GM21825 (cell line): ENCODE data around the gene PLA2G2F.

Experiments
- ATAC-seq: cut with Tn5 transposase; IDR thresholded peaks from one replicate; pipeline ENCODE4 v1.9.1; 2021; ENCODE audit warnings: mild to moderate bottlenecking, moderate library complexity; ENCODE audit not compliant: unreplicated experiment

Gene PLA2G2F

DNA sequence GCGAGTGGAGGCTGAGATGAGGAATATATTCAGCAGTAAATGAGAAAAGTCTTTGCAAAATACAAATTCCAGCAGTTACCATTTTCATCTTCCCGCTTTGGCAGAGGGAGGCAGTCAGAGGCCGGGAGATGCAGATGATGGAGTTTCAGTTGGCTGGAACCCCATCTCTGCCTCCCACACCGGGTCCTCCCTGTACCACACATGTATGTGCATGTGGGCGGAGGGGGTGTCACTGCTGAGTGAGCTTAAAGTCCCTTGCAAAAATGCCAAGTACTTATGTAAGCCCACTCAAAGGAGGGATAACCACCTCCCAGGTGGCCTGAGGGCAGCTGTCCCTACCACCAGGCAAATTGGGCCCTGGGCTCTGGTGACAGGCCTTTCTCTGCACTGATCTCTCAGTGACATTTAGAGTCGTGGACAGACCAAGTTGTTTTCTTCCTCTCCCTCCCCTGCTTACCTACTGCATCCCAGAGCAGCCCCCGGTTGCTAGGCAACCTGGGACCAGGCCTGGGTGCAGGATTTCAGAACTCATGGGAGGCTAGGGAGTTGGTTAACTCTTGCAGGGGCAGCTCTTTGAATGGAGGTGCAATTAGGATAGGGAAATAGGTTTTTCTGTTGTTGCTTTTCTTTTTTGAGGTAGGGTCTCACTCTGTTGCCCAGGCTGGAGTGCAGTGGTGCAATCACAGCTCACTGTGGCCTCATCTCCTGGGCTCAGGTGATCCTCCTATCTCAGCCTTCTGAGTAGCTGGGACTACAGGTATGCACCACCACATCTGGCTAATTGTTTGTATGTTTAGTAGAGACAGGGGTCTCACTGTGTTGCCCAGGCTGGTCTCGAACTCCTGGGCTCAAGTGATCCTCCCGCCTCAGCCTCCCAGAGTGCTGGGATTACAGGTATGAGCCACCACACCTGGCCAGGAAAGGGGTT is 29.7 kb downstream of the PLA2G2F start:
- no peak for ATAC-seq

GRCh38 chr1:20169932-20170331 is 30.8 kb downstream of the PLA2G2F start:
- no peak for ATAC-seq

GRCh38 chr1:20172033-20172590 is 33.0 kb downstream of the PLA2G2F start:
- no peak for ATAC-seq

DNA sequence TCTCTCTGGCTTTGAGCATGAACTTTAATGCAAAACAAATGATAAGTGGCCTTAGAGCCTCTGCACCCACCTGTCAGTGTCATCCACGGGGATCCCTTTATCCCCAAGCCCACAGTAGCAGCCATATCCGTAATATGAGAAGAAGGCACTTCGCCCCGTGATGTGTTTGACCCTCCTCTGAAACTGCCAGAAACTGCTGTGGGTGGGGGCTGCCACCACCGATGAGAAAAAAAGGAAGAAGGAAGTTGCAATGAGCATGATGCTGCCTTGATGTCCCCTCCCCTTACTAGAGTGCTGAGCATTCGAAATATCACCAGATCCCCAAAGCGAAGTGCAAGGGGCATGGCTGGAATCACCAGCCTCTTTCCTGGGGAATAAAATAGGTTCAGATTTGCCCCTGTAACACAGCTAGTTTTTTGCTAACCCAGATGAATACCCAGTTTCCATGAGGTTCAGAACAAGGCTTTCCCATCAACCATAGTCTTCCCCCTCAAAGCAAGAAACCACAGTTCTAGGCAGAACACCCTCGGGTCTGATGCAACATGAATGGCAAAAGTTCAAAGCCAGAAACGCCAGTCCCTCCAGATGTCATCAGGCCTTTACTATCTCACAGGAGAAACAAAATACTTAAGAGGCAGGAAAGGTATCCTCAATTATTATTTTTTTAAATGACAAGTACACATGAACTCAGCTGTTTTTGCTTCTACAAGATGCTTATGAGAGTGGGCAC is 36.0 kb downstream of the PLA2G2F start:
- no peak for ATAC-seq

GRCh38 chr1:20178634-20179370 is 39.7 kb downstream of the PLA2G2F start:
- no peak for ATAC-seq

- no peak for ATAC-seq
These were observed 40.4 kb downstream of the PLA2G2F start for GRCh38 chr1:20179371-20180128.

- no peak for ATAC-seq
These were observed 41.2 kb downstream of the PLA2G2F start for GRCh38 chr1:20180129-20180843.

DNA sequence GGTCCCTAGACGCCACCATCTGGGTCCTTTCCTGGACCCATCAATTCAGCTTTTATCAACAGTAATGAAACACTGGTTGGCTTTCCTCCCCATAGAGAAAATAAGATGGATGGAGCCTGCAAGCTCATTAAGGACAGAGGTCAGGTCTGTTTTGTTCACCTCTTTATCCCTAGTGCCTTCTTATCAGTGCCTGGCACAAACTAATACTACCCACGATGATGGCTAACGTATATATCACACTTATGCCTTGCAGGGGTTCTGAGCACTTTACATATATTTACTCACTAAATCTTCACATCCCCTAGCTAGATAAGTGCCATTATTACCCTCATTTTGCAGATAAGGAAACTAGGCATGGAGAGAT is 41.7 kb downstream of the PLA2G2F start:
- no peak for ATAC-seq

DNA sequence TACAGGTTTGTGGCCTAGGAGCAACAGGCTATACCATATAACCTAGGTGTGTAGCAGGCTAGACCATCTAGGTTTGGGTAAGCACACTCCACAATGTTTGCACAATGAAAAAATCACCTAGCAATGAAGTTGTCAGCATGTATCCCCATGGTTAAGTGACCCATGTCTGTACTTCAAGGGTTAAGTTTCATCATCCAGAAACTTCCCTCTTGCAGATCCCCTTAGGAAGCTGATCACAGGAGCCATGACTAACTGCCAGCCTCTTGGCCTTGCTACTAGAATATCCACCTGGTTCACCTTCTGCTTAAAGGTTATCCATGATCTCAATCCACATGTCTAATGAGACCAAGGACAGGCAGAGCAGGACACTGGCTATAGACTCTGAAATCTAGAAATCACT is 43.3 kb downstream of the PLA2G2F start:
- no peak for ATAC-seq

- no peak for ATAC-seq
These were observed 43.9 kb downstream of the PLA2G2F start for GRCh38 chr1:20183035-20183434.

DNA sequence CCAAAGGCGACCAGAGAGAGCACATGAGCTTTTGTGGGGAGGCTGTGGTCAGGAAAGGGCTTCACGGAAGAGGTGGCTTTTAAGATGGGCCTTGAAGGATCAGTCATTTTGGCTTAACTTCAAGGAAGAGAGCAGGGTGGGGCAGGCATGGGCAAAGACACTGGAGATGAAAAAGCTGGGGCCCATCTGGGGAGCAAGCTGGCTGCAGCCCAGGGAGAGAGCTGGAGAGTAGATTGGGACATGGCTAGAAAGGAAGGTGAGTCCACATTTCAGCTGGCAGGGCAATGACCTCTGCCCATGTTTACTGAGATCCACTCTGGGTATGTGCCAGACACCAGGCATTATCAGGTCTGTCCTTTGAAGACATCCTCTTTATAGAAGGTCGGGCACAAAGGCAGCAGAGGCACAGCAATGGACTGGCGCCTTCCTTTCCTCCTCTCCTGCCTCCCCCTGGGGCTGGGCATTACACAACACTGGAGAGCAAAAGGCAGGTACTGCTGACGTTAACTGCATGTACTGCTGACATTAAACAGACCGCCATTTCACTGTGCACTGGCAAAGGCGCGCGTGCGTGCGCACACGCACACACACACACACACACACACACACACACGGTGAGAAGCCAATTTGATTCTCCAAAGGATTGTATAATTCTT is 44.6 kb downstream of the PLA2G2F start:
- no peak for ATAC-seq

GRCh38 chr1:20184481-20184900 is 45.4 kb downstream of the PLA2G2F start:
- ATAC-seq = no peak

- no peak for ATAC-seq
These were observed 46.1 kb downstream of the PLA2G2F start for GRCh38 chr1:20184997-20185833.

DNA sequence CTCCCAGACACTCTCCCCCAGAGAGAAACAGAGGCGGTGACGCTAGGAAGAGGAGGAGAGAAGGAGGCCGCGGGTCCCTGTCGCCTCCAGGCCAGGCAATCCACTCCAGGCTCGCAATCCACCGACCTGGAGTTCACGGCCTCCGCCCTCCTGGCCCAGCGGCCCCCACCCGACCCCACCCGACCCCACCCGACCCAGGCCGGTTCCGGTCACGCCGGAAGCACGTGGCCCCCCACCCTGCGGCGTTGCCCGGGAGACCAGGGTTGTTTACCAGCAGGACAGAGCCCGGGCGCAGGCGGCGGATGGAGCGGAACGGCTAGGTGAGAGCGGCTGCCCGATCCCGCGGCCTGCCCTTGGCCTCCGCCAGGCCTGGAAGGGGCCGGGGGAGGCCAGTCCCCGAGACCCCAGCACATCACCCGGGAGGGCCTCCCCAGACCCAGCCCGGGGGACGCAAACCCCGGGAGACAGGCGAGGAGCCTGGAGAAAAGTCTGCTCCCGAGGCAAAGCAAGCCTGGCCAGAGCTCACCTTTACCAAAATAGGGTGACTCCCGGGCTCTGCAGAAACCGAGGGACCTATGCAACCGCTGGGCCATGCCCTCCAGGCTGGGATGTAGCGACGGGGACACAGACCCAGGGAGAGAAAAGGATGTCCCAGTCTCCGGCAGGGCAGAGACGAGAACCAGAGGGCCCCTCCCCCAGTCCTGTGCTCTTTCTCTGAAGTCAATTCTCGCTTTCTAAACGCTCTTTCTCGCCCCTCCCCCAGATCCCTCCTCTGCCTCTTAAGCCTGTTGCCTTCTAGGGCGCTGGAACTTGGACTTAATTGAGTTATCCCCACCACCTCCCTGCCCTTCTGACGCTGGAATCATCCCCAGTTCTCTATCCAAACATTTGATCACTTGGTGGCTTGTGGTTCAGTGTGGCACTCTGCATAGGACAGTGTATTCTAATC is 47.0 kb downstream of the PLA2G2F start, which contains the start of the genes PLA2G2C and UBXN10:
Gene PLA2G2C, minus strand, starts transcription at position 685 of the 949 bp plus-strand sequence. CDS start 9,155 bp downstream, outside the sequence.
Gene UBXN10, plus strand, starts transcription at position 263 of the 949 bp plus-strand sequence. CDS start 4,466 bp downstream, outside the sequence.
- no peak for ATAC-seq

DNA sequence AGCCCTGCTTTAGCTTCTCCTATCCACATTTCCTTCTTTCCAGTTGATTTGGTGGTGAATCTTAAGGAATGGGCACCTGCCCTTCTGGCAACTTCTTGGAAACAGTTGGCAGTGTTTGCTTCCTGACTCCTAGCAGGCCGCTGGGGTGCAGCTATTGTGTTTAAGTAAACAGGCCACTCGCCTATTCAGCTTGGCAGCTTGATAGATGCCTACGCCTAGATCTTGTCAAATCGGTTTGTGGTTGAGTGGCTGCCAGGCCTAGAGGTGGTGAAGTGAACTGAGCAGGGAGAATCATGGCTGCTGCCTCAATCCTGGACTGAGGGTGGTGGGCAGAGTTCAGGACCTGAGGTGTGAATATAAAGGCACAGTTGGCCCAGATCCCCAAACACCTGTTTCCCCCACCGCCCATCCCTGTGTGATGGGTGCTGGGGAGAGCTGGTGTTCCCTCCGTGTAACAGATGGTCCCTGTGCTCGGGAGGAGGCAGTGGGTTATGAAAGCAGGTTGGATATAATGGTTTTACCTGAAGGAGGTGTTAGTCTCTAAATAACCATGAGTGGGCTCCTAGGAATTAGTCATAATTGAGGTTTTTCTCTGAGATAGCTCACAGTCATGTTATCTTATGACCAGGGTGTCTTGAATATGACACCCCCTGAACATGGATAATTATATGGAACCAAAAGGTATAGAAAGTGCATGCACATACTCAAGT is 48.1 kb downstream of the PLA2G2F start:
- ATAC-seq = no peak

- no peak for ATAC-seq
These were observed 48.8 kb downstream of the PLA2G2F start for GRCh38 chr1:20187813-20188454.
